Measurements from ENCODE around the gene PDE10A.

Gene PDE10A

DNA sequence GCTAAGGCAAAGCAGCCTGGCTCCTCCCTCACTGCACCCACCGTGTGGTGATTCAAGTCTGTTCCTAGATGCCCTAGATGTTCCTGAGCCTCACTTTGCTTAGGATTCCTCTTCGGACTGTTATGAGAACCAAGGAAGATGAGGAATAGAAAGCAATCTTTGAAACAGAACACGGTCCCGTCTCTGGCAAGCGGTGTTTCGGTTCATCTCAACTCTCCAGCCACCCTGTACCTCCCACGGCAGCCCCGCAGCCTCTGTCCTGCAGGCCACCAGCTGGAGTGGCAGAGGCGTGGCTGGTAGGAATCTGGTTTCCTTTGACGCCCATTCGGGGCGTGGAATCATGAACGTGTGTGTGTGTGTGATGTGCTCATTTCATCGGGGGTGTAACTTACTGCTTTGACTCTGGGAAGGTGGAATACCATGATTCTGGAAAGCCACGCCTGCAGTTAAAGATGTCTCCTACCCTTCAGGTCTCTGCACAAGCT is 21.3 kb downstream of the PDE10A start:
- no peak overlapping the region for H3K4me3 ChIP-seq (ENCODE audit: control insufficient read depth, low read depth, low read length)
- TF ChIP-seq, protein P1, sequence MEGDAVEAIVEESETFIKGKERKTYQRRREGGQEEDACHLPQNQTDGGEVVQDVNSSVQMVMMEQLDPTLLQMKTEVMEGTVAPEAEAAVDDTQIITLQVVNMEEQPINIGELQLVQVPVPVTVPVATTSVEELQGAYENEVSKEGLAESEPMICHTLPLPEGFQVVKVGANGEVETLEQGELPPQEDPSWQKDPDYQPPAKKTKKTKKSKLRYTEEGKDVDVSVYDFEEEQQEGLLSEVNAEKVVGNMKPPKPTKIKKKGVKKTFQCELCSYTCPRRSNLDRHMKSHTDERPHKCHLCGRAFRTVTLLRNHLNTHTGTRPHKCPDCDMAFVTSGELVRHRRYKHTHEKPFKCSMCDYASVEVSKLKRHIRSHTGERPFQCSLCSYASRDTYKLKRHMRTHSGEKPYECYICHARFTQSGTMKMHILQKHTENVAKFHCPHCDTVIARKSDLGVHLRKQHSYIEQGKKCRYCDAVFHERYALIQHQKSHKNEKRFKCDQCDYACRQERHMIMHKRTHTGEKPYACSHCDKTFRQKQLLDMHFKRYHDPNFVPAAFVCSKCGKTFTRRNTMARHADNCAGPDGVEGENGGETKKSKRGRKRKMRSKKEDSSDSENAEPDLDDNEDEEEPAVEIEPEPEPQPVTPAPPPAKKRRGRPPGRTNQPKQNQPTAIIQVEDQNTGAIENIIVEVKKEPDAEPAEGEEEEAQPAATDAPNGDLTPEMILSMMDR (conservative IDR thresholded peaks at IDR 0.05; ENCODE audit: control insufficient read depth, insufficient read depth, low read depth, low read length): no peak
- DNase-seq (ENCODE audit: low read depth): no peak

DNA sequence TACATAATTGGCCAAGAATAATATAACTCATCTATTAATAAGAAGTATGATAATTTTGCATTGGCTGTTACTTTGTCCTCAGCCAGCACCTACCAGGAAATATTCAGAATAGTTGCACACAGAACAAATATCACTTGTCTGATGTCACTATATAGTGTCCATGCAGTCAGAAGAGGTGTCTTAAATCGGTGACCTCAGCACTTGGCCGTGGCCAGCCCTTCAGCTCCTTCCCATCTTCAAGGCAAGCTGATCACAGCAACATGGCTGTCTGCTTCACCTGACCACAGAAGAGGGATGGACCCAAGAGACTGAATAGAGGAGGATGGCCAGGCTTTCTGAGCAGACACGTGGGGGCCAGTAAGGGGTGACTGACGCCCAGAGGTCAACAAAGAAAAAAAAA is 22.2 kb downstream of the PDE10A start:
- TF ChIP-seq, protein P1 (conservative IDR thresholded peaks at IDR 0.05; ENCODE audit: control insufficient read depth, insufficient read depth, low read depth, low read length): no peak
- H3K4me3 ChIP-seq (ENCODE audit: control insufficient read depth, low read depth, low read length): no peak overlapping the region
- DNase-seq (ENCODE audit: low read depth): no peak

DNA sequence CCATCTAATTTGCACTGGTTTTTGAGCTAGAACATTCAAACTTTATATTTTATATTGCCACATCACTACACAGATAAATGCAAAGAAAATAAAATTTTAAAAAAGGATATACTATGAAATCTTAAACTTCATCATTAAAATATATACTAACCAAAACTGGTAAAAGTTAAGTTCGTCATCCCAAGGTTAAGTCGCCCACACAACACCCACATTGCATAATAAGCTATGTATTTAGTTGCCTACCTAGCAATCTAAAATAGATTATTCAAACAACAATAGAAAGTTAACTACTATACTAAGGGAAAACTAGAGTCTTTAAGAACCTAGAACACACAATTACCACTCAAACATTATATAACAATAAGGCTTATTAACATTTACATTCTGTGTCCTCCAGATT is 24.5 kb downstream of the PDE10A start:
- DNase-seq (ENCODE audit: low read depth): no peak
- TF ChIP-seq, protein P1 (conservative IDR thresholded peaks at IDR 0.05; ENCODE audit: control insufficient read depth, insufficient read depth, low read depth, low read length): no peak
- no peak overlapping the region for H3K4me3 ChIP-seq (ENCODE audit: control insufficient read depth, low read depth, low read length)

DNA sequence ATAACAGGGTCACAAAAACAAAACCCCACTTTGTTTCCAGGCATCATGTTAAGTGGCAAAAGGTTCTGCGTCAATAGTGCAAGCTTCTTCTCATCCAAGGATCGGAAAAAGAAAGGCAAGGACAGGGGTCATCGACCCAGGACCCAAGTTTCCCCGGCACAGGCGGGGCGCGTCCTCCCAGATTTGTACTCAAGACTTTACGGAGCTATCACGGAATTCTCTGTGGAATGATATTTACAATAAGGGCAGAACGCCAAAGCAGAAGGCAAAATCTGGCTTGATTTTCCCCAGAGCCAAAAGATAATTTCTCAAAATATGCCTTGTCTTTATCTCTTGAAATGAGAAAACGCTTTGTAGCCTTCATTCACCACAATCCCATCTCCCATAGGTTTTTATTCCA is 25.5 kb downstream of the PDE10A start:
- H3K4me3 ChIP-seq (ENCODE audit: control insufficient read depth, low read depth, low read length): no peak overlapping the region

DNA sequence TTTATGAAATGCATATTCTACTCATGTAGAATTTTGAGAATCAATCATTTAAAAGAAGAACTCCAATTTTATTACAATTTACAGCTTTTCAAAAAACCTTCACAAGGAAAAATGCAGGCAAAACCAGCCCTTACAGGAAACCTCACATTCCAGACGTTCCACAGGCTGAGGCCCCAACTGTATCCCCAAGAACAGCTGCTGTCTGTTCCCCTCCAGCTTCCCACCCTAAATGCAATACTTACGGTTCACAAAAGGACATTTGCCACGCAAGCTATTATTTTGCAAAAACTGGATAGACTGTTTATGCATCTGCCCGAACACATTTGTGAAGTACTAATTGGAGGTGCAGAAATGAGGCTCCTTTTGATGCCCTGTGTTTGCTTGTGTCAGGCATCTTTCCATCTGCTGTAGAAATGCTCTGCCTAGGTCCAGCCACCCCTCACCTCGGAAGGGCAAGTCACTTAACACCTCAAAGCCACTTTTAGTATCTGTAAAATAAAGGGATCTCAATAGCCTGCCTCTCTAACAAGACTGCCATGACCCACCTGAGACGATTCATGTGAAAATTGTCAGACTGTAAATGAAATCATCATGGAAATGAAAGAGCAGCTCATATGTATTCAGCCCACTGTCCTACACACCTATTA is 26.5 kb downstream of the PDE10A start:
- no peak overlapping the region for H3K4me3 ChIP-seq (ENCODE audit: control insufficient read depth, low read depth, low read length)
- TF ChIP-seq, protein P1 (conservative IDR thresholded peaks at IDR 0.05; ENCODE audit: control insufficient read depth, insufficient read depth, low read depth, low read length): no peak
- DNase-seq (ENCODE audit: low read depth): no peak

More for the DNA sequence above, 25.5 kb downstream of the PDE10A start:
- DNase-seq (ENCODE audit: low read depth): no peak
- TF ChIP-seq, protein P1 (conservative IDR thresholded peaks at IDR 0.05; ENCODE audit: control insufficient read depth, insufficient read depth, low read depth, low read length): no peak

DNA sequence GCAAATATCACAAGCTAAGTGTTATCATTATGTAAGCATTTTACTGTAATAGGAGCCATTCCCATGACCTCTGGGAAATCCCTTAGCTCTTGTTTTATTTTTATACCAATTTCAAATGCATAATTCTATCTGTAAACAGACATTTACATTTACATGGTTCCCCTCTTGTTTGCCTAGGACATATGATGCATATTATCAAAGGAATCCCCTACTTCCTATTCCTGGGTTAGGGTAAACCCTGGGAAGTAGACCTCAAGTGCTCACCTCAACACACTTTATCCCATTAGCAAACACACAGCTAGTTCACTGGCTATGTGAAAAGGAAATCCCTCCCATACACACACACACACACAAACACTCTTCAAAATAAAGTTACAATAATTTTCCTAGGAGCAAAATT is 27.1 kb downstream of the PDE10A start:
- TF ChIP-seq, protein P1 (conservative IDR thresholded peaks at IDR 0.05; ENCODE audit: control insufficient read depth, insufficient read depth, low read depth, low read length): no peak
- H3K4me3 ChIP-seq (ENCODE audit: control insufficient read depth, low read depth, low read length): no peak overlapping the region
- DNase-seq (ENCODE audit: low read depth): no peak

Measured in fibroblast of mammary gland (primary cell).